Parathyroid adenoma (tissue), 2 donors: Measurements from ENCODE around the gene CLEC4D.

Experiments used
- H2AFZ ChIP-seq: fragments of 300-600 bp; sonication (generic); one replicate; pipeline ENCODE4 v1.7.0; 2017; ENCODE audit warnings: antibody characterized with exemption, mild to moderate bottlenecking
- H3K27ac ChIP-seq: fragments of 300-600 bp; sonication (generic); one replicate; pipeline ENCODE4 v1.7.0; 2017
- H3K27me3 ChIP-seq: fragments of 300-600 bp; sonication (generic); one replicate; pipeline ENCODE4 v1.7.0; 2017; ENCODE audit warnings: low read length; ENCODE audit not compliant: control insufficient read depth, insufficient read depth
- H3K36me3 ChIP-seq: fragments of 300-600 bp; sonication (generic); one replicate; pipeline ENCODE4 v1.7.0; 2017; ENCODE audit warnings: low read length; ENCODE audit not compliant: control insufficient read depth, insufficient read depth
- H3K4me1 ChIP-seq: fragments of 300-600 bp; sonication (generic); one replicate; pipeline ENCODE4 v1.7.0; 2017; ENCODE audit warnings: control low read depth
- H3K4me2 ChIP-seq: fragments of 300-600 bp; sonication (generic); one replicate; pipeline ENCODE4 v1.7.0; 2017; ENCODE audit warnings: low read length
- H3K4me3 ChIP-seq: fragments of 300-600 bp; sonication (generic); one replicate; pipeline ENCODE4 v1.7.0; 2017; ENCODE audit warnings: low read depth, low read length
- H3K79me2 ChIP-seq: fragments of 300-600 bp; sonication (generic); one replicate; pipeline ENCODE4 v1.7.0; 2017; ENCODE audit warnings: control low read depth
- H3K9ac ChIP-seq: fragments of 300-600 bp; sonication (generic); one replicate; pipeline ENCODE4 v1.7.0; 2017; ENCODE audit warnings: mild to moderate bottlenecking
- H3K9me3 ChIP-seq: fragments of 300-600 bp; sonication (generic); one replicate; pipeline ENCODE4 v1.7.0; 2017; ENCODE audit warnings: low read length; ENCODE audit not compliant: control insufficient read depth
- TF ChIP-seq, protein P1 (sequence below): fragments of 300-600 bp; sonication (generic); IDR thresholded peaks from one replicate; pipeline ENCODE4 v1.7.0; 2017; ENCODE audit warnings: antibody characterized with exemption, mild to moderate bottlenecking
- donor health status: primary hyperparathyroidism.

Gene CLEC4D

DNA sequence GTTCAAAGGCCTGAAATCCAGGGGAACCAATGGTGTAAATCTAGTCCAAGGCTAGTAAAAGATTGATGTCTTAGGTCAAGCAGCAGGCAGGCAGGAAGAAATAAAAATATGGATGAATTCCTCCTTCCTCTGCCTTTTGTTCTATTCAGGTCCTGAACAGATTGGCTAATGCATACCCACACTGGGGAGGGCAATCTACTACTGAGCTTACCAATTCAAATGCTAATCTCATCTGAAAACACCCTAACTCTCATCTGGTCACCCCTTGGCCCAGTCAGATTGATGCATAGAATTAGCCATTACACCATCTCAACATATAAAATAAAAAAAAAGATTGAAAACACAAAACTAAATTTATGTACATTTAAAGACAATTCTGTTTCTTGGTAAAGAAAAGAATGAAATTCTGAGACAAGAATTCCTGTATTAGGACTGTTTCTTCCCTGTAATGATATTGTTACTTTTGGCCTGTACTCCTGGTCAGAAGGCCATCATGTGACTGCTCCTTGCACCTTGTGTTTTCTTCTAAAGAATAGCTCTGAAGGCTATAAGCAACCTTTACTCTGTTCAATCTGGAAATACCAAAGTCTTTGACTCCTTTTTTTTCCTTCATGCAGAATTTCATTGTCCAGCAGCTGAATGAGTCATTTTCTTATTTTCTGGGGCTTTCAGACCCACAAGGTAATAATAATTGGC is 37.6 kb upstream of the CLEC4D start:
- no peak overlapping the region for H3K4me3 ChIP-seq
- no peaks in the 10 kb centered on the region for H3K9me3 ChIP-seq
- H3K27ac ChIP-seq = no peak overlapping the region
- no peak overlapping the region for H3K9ac ChIP-seq
- H3K36me3 ChIP-seq = no peaks in the 10 kb centered on the region
- TF ChIP-seq, protein P1, sequence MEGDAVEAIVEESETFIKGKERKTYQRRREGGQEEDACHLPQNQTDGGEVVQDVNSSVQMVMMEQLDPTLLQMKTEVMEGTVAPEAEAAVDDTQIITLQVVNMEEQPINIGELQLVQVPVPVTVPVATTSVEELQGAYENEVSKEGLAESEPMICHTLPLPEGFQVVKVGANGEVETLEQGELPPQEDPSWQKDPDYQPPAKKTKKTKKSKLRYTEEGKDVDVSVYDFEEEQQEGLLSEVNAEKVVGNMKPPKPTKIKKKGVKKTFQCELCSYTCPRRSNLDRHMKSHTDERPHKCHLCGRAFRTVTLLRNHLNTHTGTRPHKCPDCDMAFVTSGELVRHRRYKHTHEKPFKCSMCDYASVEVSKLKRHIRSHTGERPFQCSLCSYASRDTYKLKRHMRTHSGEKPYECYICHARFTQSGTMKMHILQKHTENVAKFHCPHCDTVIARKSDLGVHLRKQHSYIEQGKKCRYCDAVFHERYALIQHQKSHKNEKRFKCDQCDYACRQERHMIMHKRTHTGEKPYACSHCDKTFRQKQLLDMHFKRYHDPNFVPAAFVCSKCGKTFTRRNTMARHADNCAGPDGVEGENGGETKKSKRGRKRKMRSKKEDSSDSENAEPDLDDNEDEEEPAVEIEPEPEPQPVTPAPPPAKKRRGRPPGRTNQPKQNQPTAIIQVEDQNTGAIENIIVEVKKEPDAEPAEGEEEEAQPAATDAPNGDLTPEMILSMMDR = no peak
- H3K4me2 ChIP-seq = no peak overlapping the region
- H3K79me2 ChIP-seq = no peaks in the 10 kb centered on the region
- H2AFZ ChIP-seq = no peak overlapping the region
- no peaks in the 10 kb centered on the region for H3K4me1 ChIP-seq
- no peaks in the 10 kb centered on the region for H3K27me3 ChIP-seq

DNA sequence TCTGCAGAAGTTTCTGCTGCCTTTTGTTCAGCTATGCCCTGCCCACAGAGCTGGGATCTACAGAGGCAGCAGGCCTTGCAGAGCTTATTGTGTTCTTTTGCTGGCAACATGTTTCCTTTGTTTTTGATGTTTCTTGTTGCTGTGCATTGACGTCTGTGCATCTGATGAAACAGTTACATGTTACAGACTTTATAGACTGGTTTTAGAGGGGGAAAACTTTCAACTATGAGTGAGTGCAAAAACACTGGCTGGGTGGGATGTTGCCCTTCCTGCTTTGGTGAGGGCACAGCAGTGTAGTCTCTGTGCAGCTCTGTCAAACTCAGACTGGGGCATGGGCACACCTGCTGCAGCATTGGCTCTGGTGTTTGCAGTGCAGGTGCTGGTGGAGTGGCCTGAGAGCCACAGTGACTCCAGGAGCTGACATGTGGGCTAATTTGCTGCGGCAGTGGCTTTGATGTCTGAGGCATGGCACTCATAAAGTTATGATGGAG is 30.7 kb upstream of the CLEC4D start:
- Histone ChIP-seq H3K4me3 (no peak overlapping the region), H3K36me3 (no peaks in the 10 kb centered on the region), H3K79me2 (no peaks in the 10 kb centered on the region), H3K9ac (no peak overlapping the region), H3K27me3 (no peaks in the 10 kb centered on the region), H3K4me2 (no peak overlapping the region), H2AFZ (no peak overlapping the region), H3K4me1 (no peaks in the 10 kb centered on the region), H3K27ac (no peak overlapping the region), H3K9me3 (no peaks in the 10 kb centered on the region)
- TF ChIP-seq, protein P1 = no peak

DNA sequence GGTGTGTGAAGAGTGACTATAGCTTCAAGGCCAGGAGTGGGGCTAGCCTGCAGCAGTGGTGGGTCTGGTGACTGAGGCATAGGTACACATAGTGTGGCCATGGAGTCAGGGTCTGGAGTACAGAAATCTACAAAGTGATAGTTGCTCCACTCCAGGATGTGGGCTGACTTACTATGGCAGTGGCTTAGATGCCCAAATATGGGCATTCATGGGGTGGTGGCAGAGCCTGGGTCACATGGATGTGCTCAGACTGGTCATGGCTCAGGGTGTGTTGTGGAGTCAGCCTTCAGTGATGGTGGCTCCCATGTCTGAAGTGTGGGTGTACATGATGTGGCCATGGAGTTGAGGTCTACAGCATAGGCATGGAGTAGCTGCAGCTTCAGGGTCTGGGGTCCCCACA is 30.2 kb upstream of the CLEC4D start:
- Histone ChIP-seq H3K27ac (no peak overlapping the region), H3K27me3 (no peaks in the 10 kb centered on the region), H3K36me3 (no peaks in the 10 kb centered on the region), H3K4me2 (no peak overlapping the region), H3K4me1 (no peaks in the 10 kb centered on the region), H2AFZ (no peak overlapping the region), H3K79me2 (no peaks in the 10 kb centered on the region), H3K4me3 (no peak overlapping the region), H3K9ac (no peak overlapping the region), H3K9me3 (no peaks in the 10 kb centered on the region)
- TF ChIP-seq, protein P1 = no peak

DNA sequence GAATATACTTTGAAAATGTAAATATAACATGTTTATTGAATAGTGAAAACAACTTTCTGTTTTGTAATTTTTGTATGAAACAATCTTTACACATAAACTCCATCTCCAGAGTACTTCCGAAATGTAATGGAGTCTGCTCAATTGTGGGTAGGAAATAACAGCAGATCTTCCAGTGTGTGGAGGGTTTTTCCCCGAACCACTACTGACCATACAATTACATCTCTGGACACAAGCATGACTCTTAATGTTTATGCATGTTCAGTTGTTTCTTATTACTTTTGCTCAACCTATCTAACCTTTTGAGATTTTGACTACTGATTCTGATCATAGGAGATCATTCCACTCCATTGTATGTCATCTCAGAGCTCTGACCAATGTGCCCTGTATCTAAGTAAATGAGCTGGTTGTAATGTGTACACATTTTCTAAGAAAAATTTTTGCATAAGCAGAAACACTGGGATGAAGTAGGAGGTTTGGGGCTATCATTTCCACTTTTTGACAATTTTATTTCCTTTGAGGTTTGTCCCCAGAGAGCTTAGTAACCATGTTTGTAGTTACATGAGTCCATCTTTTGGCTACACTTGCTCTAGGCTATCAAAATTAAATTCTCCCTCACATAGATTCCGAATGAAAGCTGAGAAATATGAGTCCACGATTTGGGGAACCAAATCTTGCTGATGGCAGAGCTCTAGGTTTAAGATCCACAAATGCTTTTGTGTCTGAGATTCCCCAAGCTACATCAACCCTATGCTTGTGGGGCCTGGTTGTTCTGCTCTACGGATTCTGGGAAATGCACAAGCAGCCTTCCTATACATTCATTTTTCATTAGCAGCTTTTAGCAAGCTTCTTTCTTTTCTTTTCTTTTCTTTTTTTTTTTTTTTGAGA is 21.4 kb upstream of the CLEC4D start:
- Histone ChIP-seq H3K4me1 (no peaks in the 10 kb centered on the region), H3K9me3 (no peaks in the 10 kb centered on the region), H3K36me3 (no peaks in the 10 kb centered on the region), H3K4me2 (no peak overlapping the region), H3K27ac (no peak overlapping the region), H3K9ac (no peak overlapping the region), H3K79me2 (no peaks in the 10 kb centered on the region), H3K27me3 (no peaks in the 10 kb centered on the region), H2AFZ (no peak overlapping the region), H3K4me3 (no peak overlapping the region)
- TF ChIP-seq, protein P1 = no peak
